Activated CD8-positive, alpha-beta memory T cell treated with anti-CD3 and anti-CD28 coated beads, Interleukin-2, amount 50 U/mL, for 48 hours (primary cell): Measurements from ENCODE around the gene PTPRJ.
"Not testable (repeated sequence)": the region's sequence is repeated elsewhere in the genome, so short reads cannot be mapped to it uniquely, and the experiment has no call there.

Experiments
- DNase-seq: peaks from one replicate; pipeline ENCODE4 v3.0.0-alpha.2; 2020

The PTPRJ gene

GRCh38 chr11:48020092-48020755 is 39.9 kb downstream of the PTPRJ start:
- no peak for DNase-seq

- not testable (repeated sequence) for DNase-seq
Measured at GRCh38 chr11:48021201-48021820, 41.0 kb downstream of the PTPRJ start.

DNA sequence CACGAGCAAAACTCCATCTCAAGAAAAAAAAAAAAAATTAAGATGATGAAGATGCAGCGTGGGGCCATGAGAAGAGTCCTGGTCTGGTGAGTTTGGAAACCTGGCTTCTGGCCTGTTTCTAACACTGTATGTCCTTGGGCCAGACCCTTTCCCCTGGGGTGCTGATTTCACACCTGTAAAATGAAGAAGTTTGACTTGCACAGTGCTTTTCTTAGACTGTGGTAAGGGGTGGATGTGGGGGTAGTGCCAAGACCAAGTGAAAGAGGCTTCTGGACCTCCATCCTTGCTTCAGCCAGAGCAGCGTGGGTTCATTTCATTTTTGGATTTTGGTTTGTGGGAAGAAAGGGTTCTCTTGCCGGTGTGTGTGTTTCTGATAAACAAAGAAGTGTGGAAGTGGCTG is 42.1 kb downstream of the PTPRJ start:
- DNase-seq, result no peak

DNA sequence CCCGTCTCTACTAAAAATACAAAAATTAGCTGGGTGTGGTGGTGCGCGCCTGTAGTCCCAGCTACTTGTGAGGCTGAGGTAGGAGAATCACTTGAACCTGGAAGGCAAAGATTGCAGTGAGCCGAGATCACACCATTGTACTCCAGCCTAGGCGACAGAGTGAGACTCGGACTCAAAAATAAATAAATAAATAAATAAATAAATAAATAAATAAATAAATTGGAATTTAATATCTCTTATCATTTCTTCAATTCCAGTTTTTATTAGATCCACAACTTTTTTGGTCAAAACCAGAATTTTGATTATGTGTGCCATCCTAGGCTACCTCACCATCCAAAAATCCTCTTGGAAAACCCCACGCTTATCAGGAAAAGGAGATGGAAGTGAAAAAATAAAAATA is 43.2 kb downstream of the PTPRJ start:
- not testable (repeated sequence) for DNase-seq

GRCh38 chr11:48024635-48025071 is 44.3 kb downstream of the PTPRJ start:
- DNase-seq, result no peak

DNA sequence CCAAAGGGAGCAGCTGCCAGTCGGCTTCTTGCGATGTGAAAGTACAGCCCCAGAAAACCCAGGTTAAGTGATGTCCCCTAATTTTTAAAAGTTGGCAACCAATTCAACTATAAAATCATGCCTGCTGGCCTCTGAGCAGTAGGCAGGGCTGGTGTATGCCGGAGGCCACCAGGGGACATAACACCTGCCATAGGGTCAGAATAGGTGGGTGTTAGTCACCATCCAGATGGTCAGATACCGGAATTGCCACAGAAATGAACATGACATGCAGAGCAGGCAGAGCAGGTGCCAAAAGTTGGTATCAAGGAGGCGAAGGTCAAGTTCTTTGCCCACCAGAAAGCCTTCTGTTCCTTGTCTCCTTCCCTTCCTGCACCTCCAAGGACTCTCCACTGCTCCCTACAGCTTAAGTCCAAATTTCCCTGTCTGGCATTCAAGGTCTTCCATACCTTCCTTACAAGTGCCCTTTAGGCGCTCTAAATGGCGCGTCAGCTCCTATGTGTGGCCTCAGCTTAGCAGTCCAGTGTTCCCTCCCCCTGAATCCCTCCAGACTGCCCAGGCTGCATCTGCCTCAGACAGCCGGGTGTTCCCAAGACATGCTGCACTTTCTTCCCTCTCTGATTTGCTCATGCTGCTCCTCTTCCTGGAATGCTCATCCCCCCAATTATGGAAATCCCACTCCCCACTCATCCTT is 45.1 kb downstream of the PTPRJ start:
- DNase-seq, result no peak

DNA sequence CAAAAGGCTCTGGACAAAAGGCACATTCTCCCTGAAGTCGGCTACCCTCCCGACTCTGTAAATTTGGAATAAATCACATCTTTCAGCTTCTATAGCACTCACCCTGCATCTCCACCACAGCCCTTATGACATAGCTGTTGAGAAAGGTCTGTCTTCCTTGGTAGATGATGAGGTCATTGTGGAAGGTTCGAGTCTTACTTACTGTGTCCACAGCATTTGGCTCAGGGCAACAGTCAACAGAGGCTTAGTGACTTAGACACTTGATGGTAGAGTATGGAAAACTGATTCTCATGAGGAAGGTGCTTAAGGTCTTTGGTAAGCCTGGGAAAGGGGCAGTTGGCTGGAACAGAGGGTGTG is 45.6 kb downstream of the PTPRJ start:
- DNase-seq, result no peak

DNA sequence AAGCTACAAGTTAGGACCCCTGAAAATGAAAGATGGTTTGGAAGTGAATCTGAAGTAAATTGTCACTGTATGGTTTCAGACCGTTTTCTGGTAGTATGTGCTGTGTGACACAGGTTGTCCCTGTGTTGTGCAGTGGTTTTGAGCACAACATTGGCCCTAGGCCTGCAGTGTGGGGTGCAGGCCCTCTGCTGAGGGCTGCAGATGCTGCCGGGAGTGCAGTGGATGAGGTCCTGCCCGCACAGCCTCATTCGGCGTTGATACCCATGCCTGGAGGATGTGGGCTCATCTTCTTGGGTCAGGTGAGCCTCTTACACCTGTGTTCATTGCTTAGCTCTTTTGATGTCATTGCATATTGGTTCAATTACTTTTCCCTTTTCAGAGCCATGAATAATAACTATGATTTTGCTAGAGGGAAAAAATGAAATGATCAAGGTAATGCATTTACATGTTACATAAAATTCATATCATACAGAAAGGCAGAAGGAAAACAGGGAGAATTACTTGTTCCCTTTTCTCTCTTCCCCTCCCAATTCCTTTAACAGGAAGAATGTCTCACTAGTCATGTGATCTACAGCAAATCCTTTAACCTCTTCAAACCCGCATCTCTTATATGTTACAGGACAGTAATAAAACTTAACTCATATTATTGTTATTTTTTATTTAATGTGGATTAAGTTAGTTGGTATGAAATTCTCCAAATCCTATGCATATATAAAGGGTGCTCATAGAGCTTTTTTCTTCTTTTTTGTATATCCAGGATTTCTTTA is 48.7 kb downstream of the PTPRJ start:
- DNase-seq, result no peak

DNA sequence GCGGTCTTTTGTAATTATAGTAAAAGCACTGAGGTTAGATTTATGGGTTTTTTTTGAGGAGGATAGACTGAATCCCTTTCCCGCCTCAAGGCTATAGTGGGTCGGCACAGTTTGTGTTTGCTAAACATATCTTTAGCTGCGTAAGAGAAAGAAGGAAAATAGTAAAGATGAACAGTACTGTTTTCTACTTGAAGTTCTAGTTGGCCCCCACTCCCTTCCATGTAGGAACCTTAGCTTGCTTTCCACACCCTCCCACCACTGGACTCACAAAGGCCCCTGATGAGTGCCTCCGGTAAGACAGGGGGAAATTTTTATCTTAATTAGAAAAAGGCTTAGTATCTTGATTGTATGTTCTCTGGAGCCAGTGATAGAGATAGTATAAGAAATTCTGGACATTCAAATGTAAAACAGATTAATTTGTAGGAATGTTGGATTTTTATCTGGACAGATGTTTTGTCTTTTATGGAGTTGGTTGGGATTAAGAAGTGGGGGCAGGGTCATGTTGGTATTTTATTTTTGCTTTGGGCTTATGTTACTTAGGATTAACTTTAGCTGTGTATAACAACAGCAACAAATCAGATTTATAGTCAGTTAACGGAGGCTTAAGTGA is 49.4 kb downstream of the PTPRJ start:
- no peak for DNase-seq

DNA sequence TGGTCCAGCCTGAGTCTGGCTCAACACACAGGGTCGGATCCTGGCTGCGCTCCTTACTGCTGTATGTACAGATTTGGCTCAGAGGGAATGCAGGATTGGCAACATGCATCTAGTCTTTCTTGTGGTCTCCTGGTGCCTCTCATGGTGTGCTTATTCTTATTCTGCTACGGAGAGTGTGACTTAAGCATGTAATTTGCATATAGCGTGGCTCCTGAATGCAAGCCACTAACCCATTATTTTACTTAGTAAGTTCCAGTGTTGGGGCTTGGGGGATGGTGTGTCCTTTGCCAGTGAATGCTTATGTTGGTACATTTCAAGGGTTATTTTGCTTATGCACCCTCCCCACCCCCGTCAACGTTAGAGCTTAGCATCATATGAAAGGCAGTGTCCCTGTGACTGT is 51.2 kb downstream of the PTPRJ start:
- DNase-seq, result no peak

GRCh38 chr11:48032721-48033120 is 52.4 kb downstream of the PTPRJ start:
- DNase-seq, result no peak

DNA sequence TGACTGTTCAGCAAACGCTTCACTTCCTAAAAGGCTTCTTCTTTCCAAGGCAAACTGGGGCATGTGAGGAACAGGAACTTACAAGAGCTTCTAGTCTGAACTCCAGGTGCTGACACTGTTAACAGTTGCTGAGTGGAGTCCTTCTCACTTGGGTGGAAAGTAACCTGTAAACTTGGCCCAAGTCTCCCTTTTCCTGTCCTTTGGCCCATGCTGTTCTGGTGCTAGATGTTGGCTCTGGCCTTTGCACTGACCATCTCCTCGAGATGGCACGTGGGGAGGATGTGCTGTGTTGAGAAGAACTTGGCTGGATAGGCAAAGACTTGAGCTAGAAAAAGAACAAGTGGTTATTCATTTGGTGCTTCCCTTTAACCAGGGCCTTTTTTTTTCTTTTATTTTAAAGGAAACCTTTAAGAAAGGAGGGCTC is 53.6 kb downstream of the PTPRJ start:
- no peak for DNase-seq

DNA sequence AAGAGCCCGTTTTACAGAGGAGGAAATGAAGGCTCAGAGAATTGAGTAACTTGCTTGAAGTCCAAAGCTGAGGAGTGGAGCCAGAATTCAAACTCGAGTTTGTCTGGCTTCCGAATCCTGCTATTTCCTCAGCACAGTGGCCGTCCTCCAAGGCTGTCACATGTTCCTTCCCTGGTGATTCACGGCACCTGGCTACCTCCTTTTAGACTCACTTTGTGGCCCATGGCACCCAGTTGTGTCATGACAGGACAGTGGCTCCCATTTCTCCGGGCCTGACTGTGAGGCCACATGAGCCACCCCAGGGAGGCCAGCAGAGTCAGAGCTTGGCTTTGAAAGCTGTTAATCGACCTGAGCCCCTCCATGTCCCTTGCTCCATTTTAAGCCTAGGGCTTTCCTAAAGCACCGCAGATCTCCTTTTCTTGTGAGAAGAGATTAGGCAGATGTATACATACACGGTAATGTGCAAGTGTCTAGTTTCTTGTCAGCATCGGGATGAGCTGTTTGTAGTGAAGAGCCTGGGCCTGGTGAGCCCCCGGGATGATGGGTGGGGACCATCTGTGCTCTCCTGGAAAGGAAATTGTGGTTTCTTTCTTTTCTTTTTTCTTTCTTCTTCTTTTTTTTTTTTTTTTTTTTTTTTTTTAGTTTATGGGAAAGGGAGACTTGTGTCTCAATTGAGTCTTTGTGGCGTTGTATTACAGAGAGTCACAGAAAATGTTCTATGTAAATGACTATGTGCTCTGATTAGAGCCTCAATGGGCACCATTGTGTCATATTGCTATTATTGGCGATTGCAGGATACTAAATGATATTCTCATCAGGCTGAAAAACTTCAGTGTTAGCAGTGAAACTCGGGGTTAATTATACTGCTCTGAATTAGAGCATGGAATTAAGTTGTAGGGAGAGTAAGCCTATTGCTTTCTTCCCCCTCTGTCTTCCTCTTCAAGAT is 54.8 kb downstream of the PTPRJ start:
- no peak for DNase-seq

GRCh38 chr11:48036011-48036410 is 55.7 kb downstream of the PTPRJ start:
- no peak for DNase-seq

DNA sequence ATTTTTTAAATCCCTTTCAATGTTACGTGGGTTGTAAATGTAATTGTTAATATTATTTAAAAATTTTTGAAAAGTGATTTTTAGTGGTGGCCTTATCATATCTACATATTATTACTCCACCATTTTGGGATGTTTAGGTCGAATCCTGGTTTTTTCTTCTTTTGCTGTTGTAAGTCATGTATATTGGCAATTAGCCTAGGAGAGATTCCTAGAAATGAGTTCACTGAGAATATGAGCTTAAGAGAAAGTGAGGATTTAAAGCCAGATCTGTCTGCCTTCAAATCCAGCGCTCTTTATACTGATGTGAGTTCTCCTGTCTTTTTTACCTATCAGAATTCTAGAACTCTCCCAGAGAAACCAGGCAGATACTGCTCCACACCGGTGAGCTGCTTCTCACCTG is 56.1 kb downstream of the PTPRJ start:
- DNase-seq, result no peak

DNA sequence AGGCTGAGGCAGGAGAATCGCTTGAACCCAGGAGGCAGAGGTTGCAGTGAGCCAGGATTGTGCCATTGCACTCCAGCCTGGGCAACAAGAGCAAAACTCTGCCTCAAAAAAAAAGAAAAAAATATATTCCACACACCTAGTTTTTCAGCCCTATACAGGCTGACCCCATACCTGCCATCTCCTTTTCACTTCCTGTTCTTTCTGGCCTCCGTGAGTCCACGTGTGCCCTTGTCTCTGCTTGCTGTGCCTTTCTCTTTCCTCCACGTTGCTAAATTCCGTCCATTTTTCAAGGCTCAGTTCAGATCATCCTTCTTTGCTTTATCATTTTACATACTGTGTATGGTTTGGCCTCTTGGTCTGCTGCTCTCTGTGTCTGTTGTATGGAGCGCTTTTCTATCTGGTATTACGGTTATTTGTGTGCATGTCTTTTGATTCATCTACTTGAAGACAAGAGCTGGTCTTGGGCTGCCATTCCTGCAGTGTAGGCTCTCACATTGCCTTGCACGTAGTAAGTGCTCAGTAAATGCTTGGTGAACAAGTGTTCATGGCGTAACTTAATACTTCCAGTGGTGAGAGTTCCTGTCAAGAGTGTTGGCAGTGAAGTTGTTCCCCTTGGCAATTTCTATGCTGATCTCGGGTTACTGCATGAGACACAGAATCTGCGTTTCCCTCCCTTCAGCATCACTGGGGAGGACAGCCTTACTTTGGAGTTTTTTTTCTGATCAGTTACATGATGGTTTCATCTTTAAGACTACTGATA is 57.5 kb downstream of the PTPRJ start:
- DNase-seq, result no peak

GRCh38 chr11:48040830-48041444 is 60.6 kb downstream of the PTPRJ start:
- no peak for DNase-seq

- no peak for DNase-seq
Measured at GRCh38 chr11:48041877-48042695, 61.7 kb downstream of the PTPRJ start.

DNA sequence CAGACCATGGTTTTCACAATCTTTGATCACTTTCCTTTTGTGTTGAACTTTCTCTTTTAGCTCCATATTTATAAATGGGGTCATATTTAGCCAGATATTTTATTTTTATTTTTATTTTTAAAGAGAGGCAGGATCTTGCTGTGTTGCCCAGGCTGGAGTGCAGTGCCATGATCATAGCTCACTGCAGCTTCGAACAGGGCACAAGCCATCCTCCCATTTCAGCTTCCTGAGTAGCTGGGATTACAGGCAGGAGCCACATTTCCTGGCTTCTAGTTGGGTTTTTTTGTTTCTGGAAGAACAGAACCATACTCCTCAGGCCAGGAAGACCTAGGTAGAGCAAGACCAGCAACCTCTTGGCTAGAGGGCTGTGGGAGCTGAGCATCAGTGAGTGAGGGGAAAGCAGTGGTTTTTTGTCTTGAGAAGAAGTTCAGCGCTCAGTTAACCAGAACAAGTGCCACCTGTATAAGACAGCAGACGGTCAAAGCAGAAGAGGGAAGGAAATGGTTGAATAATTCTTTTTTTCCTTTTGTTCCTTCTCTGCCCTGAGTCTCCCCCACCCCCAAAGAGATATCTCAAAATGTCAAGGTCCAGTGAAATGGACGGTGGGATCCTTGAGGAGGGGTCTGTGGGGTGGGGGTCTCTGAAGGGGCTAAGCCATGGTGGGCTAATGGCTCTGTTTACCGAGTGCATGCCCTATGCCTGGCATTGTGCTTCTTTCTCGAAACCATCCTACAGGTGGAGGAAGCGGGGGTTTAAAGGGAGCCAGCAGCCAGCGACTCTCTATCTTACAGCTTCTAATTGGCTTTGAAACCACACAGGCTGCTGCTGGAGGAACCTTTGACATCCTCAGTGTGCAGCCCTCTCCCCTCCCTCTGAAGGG is 63.0 kb downstream of the PTPRJ start:
- no peak for DNase-seq
